HCT116 (cell line): ENCODE results near the gene CROT. TPM values are rescaled to one million over a fixed set of nuclear protein-coding genes. Genes with fewer than 3 reads are reported as not detected.

Source experiments
- ATAC-seq: fragments of 200-7000 bp; cut with Tn5 transposase; 2 replicates; pipeline ENCODE4 v1.9.1; 2020; ENCODE audit warnings: mild to moderate bottlenecking, moderate library complexity
- BruUV-seq: library from RNA; stranded (reverse); fragments of 400-500 nt; replicated peaks from 2 replicates; lab custom pipeline; 2021; lab: Mats Ljungman, UMichigan
- CTCF ChIA-PET: fragments of 300-600 bp; sonication (Branson Sonifier 250); formaldehyde crosslinking; loops from one replicate; lab custom pipeline; 2021; ENCODE audit warnings: antibody characterized with exemption; lab: Charles Lee
- POLR2A ChIA-PET: fragments of 300-600, 350-600 bp; sonication (Branson Sonifier 250); formaldehyde crosslinking; loops from one replicate; lab custom pipeline; 2021; ENCODE audit warnings: antibody characterized with exemption; lab: Charles Lee
- RAD21 ChIA-PET, 2 experiments: fragments of 300-600 bp; sonication (Branson Sonifier 250); formaldehyde crosslinking; loops; one replicate each; lab custom pipeline; 2023; ENCODE audit warnings: low total read pairs in 2 of 2; ENCODE audit not compliant: uncharacterized antibody in 2 of 2, unreplicated experiment in 2 of 2, low non-redundant PET in 1 of 2; lab: Charles Lee
- DNase-seq: peaks from one replicate; pipeline ENCODE4 v3.0.0-alpha.2; 2010; ENCODE audit warnings: low read depth, low spot score
- H2AFZ ChIP-seq: fragments of 200-600 bp; shearing (Covaris generic), sonication (generic); 2 replicates; pipeline ENCODE4 v1.6.1; 2017; ENCODE audit warnings: low read depth, mixed run types, mixed read lengths, antibody characterized with exemption, low read length; ENCODE audit not compliant: poor library complexity, severe bottlenecking
- H3K27ac ChIP-seq: 2 replicates; pipeline ENCODE4 v1.5.1; 2012; ENCODE audit warnings: low read depth, low read length
- H3K27me3 ChIP-seq: fragments of 200-600 bp; sonication (generic); 2 replicates; pipeline ENCODE4 v1.6.1; 2016; ENCODE audit warnings: mixed run types, low read length, mixed read lengths; ENCODE audit not compliant: insufficient read depth
- H3K36me3 ChIP-seq, 2 experiments: fragments of 200-500 bp in 1 of 2; fragments of 200-600 bp in 1 of 2; sonication (Bioruptor generic) in 1 of 2; sonication (generic) in 1 of 2; 2 replicates each; pipeline versions ENCODE4 v1.5.1 to v1.6.1; 2014 to 2016; ENCODE audit warnings: low read length in 2 of 2, inconsistent platforms in 1 of 2, mixed read lengths in 1 of 2, mixed run types in 1 of 2; ENCODE audit not compliant: insufficient read depth in 2 of 2, control insufficient read depth in 1 of 2
- H3K4me1 ChIP-seq, 2 experiments: fragments of 200-600 bp in 1 of 2; sonication (generic) in 1 of 2; 2 replicates each; pipeline versions ENCODE4 v1.5.1 to v1.6.1; 2012 to 2017; ENCODE audit warnings: low read length in 2 of 2, inconsistent platforms in 1 of 2, mild to moderate bottlenecking in 1 of 2, mixed read lengths in 1 of 2, mixed run types in 1 of 2, moderate library complexity in 1 of 2; ENCODE audit not compliant: insufficient read depth in 2 of 2, control insufficient read depth in 1 of 2
- H3K4me2 ChIP-seq: fragments of 200-600 bp; sonication (generic); 2 replicates; pipeline ENCODE4 v1.6.1; 2017; ENCODE audit warnings: mixed run types, low read length, mixed read lengths
- H3K4me3 ChIP-seq, 2 experiments: fragments of 200-600 bp in 1 of 2; sonication (generic) in 1 of 2; replicated peaks in 1 of 2; 2 replicates each; pipeline ENCODE4 v1.5.1; 2011 to 2016; ENCODE audit warnings: low read length in 2 of 2, control low read depth in 1 of 2, low read depth in 1 of 2, mild to moderate bottlenecking in 1 of 2, mixed read lengths in 1 of 2, mixed run types in 1 of 2
- H3K79me2 ChIP-seq: fragments of 200-600 bp; sonication (generic); 2 replicates; pipeline ENCODE4 v1.6.1; 2017; ENCODE audit warnings: mild to moderate bottlenecking, mixed run types, low read length, moderate library complexity, mixed read lengths; ENCODE audit not compliant: insufficient read depth
- H3K9ac ChIP-seq: fragments of 200-600 bp; sonication (generic); 2 replicates; pipeline ENCODE4 v1.6.1; 2016; ENCODE audit warnings: low read length, mixed read lengths
- H3K9me2 ChIP-seq: fragments of 200-600 bp; sonication (generic), shearing (Covaris generic); 2 replicates; pipeline ENCODE4 v1.6.1; 2017; ENCODE audit warnings: mixed run types, mild to moderate bottlenecking, moderate library complexity; ENCODE audit not compliant: insufficient read depth
- H3K9me3 ChIP-seq, 2 experiments: fragments of 200-500 bp in 1 of 2; fragments of 200-600 bp in 1 of 2; sonication (Bioruptor generic) in 1 of 2; sonication (generic) in 1 of 2; 2 replicates each; pipeline ENCODE4 v1.6.1; 2014 to 2017; ENCODE audit warnings: low read length in 2 of 2, mixed read lengths in 2 of 2, inconsistent platforms in 1 of 2, low read depth in 1 of 2, mild to moderate bottlenecking in 1 of 2, mixed run types in 1 of 2, moderate library complexity in 1 of 2; ENCODE audit not compliant: control insufficient read depth in 1 of 2, insufficient read depth in 1 of 2
- H4K20me1 ChIP-seq: fragments of 200-600 bp; sonication (generic), shearing (Covaris generic); 2 replicates; pipeline ENCODE4 v1.6.1; 2017; ENCODE audit warnings: mixed run types, mild to moderate bottlenecking, moderate library complexity; ENCODE audit not compliant: insufficient read depth
- CTCF ChIP-seq, 3 experiments: fragments of 200-600 bp in 1 of 3; sonication (generic) in 1 of 3; IDR thresholded peaks in 2 of 3; conservative IDR thresholded peaks in 1 of 3; 2 replicates each; pipeline ENCODE4 v1.5.1; 2012 to 2017; ENCODE audit warnings: low read depth in 2 of 3, low read length in 2 of 3, antibody characterized with exemption in 1 of 3, borderline replicate concordance in 1 of 3, control low read depth in 1 of 3, mild to moderate bottlenecking in 1 of 3, mixed read lengths in 1 of 3, mixed run types in 1 of 3, moderate library complexity in 1 of 3; ENCODE audit not compliant: insufficient read depth in 1 of 3
- EGR1 ChIP-seq: IDR thresholded peaks from 2 replicates; pipeline ENCODE4 v1.6.1; 2012; ENCODE audit warnings: low read depth
- ELF1 ChIP-seq: IDR thresholded peaks from 2 replicates; pipeline ENCODE4 v1.6.1; 2012; ENCODE audit warnings: low read depth, borderline replicate concordance
- EZH2phosphoT487 ChIP-seq: fragments of 200-600 bp; IDR thresholded peaks from 2 replicates; pipeline ENCODE4 v1.6.1; 2018; ENCODE audit warnings: antibody characterized with exemption, borderline replicate concordance
- JUND ChIP-seq: IDR thresholded peaks from 2 replicates; pipeline ENCODE4 v1.6.1; 2012
- MAX ChIP-seq: IDR thresholded peaks from 2 replicates; pipeline ENCODE4 v1.6.1; 2012
- POLR2A ChIP-seq: IDR thresholded peaks from 2 replicates; pipeline ENCODE4 v1.7.0; 2011; ENCODE audit warnings: borderline replicate concordance; ENCODE audit not compliant: insufficient read depth, insufficient read length; ENCODE audit errors: extremely low read depth
- SP1 ChIP-seq: IDR thresholded peaks from 2 replicates; pipeline ENCODE4 v1.6.1; 2012; ENCODE audit warnings: low read depth
- SRF ChIP-seq: IDR thresholded peaks from 2 replicates; pipeline ENCODE4 v1.6.1; 2012; ENCODE audit warnings: low read depth
- YY1 ChIP-seq: IDR thresholded peaks from 2 replicates; pipeline ENCODE4 v1.6.1; 2011; ENCODE audit warnings: low read length, low read depth, moderate library complexity, mild to moderate bottlenecking; ENCODE audit not compliant: insufficient replicate concordance; ENCODE audit errors: extremely low read depth
- ZBTB33 ChIP-seq: IDR thresholded peaks from 2 replicates; pipeline ENCODE4 v1.6.1; 2011; ENCODE audit warnings: mild to moderate bottlenecking, low read length, moderate library complexity; ENCODE audit not compliant: insufficient replicate concordance; ENCODE audit errors: extremely low read depth
- ZFX ChIP-seq: fragments of 450-650 bp; IDR thresholded peaks from 2 replicates; pipeline ENCODE4 v1.6.1; 2017
- ZNF274 ChIP-seq: fragments of 200-500 bp; sonication (Bioruptor generic); IDR thresholded peaks from 2 replicates; pipeline ENCODE4 v1.6.1; 2014; ENCODE audit warnings: mild to moderate bottlenecking, low read depth, low read length, inconsistent platforms
- intact Hi-C: fragments of 100-400 bp; cut with micrococcal nuclease; formaldehyde crosslinking; loops from 2 replicates; pipeline ENCODE4 v1.10.0; 2022
- total RNA-seq: library from RNA; stranded (reverse); gene quantifications from one replicate; pipeline ENCODE4 v1.2.1, GENCODE V29; 2021; ENCODE audit not compliant: unreplicated experiment

Gene CROT
- total RNA-seq, 1 experiment from 2014 or later = 0.07 TPM

DNA sequence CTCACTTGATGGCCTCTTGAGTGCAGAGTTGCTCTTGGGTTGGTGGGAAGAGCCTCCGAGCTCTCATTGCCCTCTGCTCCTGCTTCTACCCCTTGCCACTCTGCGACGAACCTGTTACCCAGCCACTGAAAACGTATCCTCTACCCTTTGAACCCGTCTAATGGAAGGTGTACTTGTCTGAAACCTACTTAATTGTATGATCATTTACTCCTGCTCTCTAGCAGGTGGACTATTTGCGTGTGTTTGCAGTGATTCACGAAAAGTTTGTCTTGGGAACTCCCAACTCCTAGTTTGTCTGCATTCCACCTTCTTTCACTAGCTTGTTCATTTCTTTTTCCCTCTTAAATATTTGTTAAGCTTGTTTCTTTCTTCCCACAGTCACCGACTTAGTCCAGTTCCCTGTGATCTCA lies 503 bp downstream of the CROT start:
- ChIA-PET CTCF (no interaction called here), POLR2A (no interaction called here), RAD21 (no interaction called here)
- H3K4me2 ChIP-seq = no peak overlapping the region
- no peaks in the 10 kb centered on the region for H3K79me2 ChIP-seq
- DNase-seq (no peak), ATAC-seq (no peak)
- no peaks in the 10 kb centered on the region for H3K4me1 ChIP-seq
- H3K9ac ChIP-seq = no peak overlapping the region
- no peaks in the 10 kb centered on the region for H3K9me2 ChIP-seq
- H3K4me3 ChIP-seq = no peak overlapping the region
- no peak overlapping the region for H2AFZ ChIP-seq
- no peaks in the 10 kb centered on the region for H3K36me3 ChIP-seq
- no peak overlapping the region for H3K27ac ChIP-seq
- no TSS peak for BruUV-seq
- intact Hi-C loops = no loop called here
- TF ChIP-seq SRF (no peak), MAX (no peak), ZBTB33 (no peak), CTCF (IDR thresholded peaks at IDR 0.05 in 2 of 3, conservative IDR thresholded peaks at IDR 0.05 in 1 of 3; ENCODE audit: borderline replicate concordance in 1 of 3, insufficient read depth in 1 of 3, low read depth in 2 of 3, low read length in 2 of 3) (no peak)
- no peaks in the 10 kb centered on the region for H4K20me1 ChIP-seq
- H3K27me3 ChIP-seq = no peaks in the 10 kb centered on the region
- no peaks in the 10 kb centered on the region for H3K9me3 ChIP-seq

DNA sequence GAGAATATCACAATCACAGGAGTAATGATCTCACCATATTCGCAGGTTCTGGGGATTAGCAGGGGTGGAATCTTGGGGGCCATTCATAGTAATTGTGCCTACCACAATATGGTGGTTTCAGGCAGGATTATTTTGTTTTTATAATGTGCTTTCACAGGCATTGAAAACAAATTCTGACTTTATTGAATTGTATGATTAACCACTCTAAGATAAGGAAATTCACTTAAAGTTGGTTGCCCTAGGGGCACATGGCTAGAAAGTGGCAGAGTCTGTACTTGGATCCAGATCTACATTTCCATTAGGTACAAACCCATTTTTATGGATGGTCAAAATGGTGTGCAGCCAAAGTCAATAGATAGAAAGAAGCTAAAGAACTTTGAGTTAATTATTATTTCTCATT lies 1.7 kb downstream of the CROT start:
- H3K9ac ChIP-seq = no peak overlapping the region
- no peaks in the 10 kb centered on the region for H3K9me3 ChIP-seq
- H3K79me2 ChIP-seq = no peaks in the 10 kb centered on the region
- no peak overlapping the region for H3K4me2 ChIP-seq
- RAD21 ChIA-PET = no interaction called here
- no peaks in the 10 kb centered on the region for H3K9me2 ChIP-seq
- DNase-seq = no peak
- no peaks in the 10 kb centered on the region for H3K4me1 ChIP-seq
- no peak overlapping the region for H2AFZ ChIP-seq
- CTCF ChIA-PET = no interaction called here
- no peaks in the 10 kb centered on the region for H3K27me3 ChIP-seq
- H3K4me3 ChIP-seq = no peak overlapping the region
- no peaks in the 10 kb centered on the region for H4K20me1 ChIP-seq
- no peaks in the 10 kb centered on the region for H3K36me3 ChIP-seq
- no peak overlapping the region for H3K27ac ChIP-seq
- no peak for ATAC-seq
- no TSS peak for BruUV-seq
- intact Hi-C loops = no loop called here
- POLR2A ChIA-PET = no interaction called here
- TF ChIP-seq ELF1 (no peak), POLR2A (no peak), ZFX (no peak), ZNF274 (no peak), EGR1 (no peak), JUND (no peak), YY1 (no peak), SP1 (no peak), EZH2phosphoT487 (no peak), ZBTB33 (no peak)
